NCI-H1417 treated with DMSO at 0.1 percent for 48 hours (cell line): Measurements from ENCODE around the gene SST.

Source experiments
- DNase-seq: peaks from one replicate; lab custom pipeline; 2025; lab: John Stamatoyannopoulos, UW

The SST gene

GRCh38 chr3:187669675-187670504 lies at the start of gene SST:
SST (minus strand) TSS chr3:187670394; CDS start chr3:187670291, 103 bp downstream.
- no peak for DNase-seq

GRCh38 chr3:187719628-187720336 lies 49.6 kb upstream of the SST start:
- no peak for DNase-seq

- no peak for DNase-seq
These were observed 48.6 kb upstream of the SST start for GRCh38 chr3:187718802-187719201.

GRCh38 chr3:187717572-187717971 lies 47.4 kb upstream of the SST start:
- no peak for DNase-seq

- DNase-seq: peak; percentile 38
These were observed 44.3 kb upstream of the SST start for GRCh38 chr3:187714404-187714979.

- no peak for DNase-seq
These were observed 43.3 kb upstream of the SST start for GRCh38 chr3:187713504-187713903.

- no peak for DNase-seq
These were observed 39.0 kb upstream of the SST start for GRCh38 chr3:187709155-187709554.

- no peak for DNase-seq
These were observed 38.5 kb upstream of the SST start for GRCh38 chr3:187708696-187709095.

- DNase-seq: no peak
These were observed 36.8 kb upstream of the SST start for GRCh38 chr3:187706971-187707370.

- no peak for DNase-seq
These were observed 35.0 kb upstream of the SST start for GRCh38 chr3:187705164-187705563.

- no peak for DNase-seq
These were observed 32.4 kb upstream of the SST start, which contains the start of gene RTP2 for GRCh38 chr3:187702507-187703033. RTP2 (minus strand) TSS chr3:187702557; CDS start chr3:187702128, 429 bp downstream.

GRCh38 chr3:187700249-187700648 lies 30.1 kb upstream of the SST start:
- DNase-seq: no peak

- DNase-seq: no peak
These were observed 28.6 kb upstream of the SST start for GRCh38 chr3:187698499-187699399.

GRCh38 chr3:187696021-187696420 lies 25.8 kb upstream of the SST start:
- no peak for DNase-seq

GRCh38 chr3:187695449-187695848 lies 25.3 kb upstream of the SST start:
- DNase-seq: no peak

- DNase-seq: no peak
These were observed 24.6 kb upstream of the SST start for GRCh38 chr3:187694801-187695200.

GRCh38 chr3:187693431-187693830 lies 23.2 kb upstream of the SST start:
- DNase-seq: no peak

- DNase-seq: no peak
These were observed 19.8 kb upstream of the SST start for GRCh38 chr3:187689984-187690383.

GRCh38 chr3:187686621-187687273 lies 16.6 kb upstream of the SST start:
- no peak for DNase-seq

GRCh38 chr3:187685948-187686347 lies 15.8 kb upstream of the SST start:
- no peak for DNase-seq

- no peak for DNase-seq
These were observed 14.7 kb upstream of the SST start for GRCh38 chr3:187684880-187685279.
